Measurements from ENCODE around the gene SENP1.
"Not testable (repeated sequence)": the region's sequence is repeated elsewhere in the genome, so short reads cannot be mapped to it uniquely, and the experiment has no call there.

Gene SENP1

DNA sequence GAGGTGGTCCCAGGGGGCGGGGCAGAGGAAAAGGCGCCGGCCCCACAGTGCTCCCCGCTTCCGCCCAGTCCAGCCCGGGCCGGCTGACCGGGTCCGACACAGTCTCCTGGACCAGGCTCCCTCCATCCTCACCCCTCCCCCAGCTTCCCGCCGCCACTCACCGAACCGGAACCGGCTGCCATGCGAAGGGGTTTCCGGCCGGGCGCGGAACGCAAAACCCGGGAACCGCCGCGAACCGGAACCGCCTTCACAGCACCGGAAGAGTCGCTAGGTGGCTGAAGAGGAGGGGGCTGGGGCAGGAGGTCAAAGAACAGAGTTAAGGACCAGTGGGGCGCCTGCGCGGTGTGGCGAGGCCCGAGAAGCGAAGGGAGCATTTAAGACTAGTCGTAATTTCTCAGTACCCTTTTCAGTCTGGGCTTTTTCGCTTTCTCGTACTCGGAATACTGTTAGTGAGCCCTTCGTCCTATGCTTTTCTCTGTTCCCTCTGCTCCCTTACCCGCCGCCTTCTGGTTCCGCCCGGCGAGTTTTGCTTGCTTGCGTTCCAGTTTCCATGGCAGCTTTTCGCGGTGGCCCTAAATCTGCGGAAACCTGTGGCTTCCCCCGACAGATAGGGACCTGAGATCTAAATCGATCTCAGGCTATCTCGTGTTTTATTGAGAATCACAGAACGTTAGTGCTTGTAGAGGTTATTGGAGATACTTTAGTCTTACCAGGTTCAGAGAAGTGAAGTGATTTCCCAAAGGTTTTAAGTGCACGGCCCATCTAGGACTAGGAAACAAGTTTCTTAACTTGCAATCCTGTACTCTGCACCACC lies at the start of gene SENP1:
TSS of gene SENP1 (minus strand) at position 213 of the 814 bp plus-strand sequence. CDS start 4,607 bp downstream, outside the sequence.
- FAIRE-seq (peak; percentile 23), DNase-seq (ENCODE audit: insufficient read length, low spot score) (peak; percentile 62)
- peak; percentile 50; the same call in 1 of the 2 replicates for TF ChIP-seq POLR2A (IDR thresholded peaks at IDR 0.05; ENCODE audit: low read depth, low read length)

- FAIRE-seq, result peak; percentile 36
- no peak for DNase-seq (ENCODE audit: insufficient read length, low spot score)
- no peak for TF ChIP-seq POLR2A (IDR thresholded peaks at IDR 0.05; ENCODE audit: low read depth, low read length)
These were observed 45.4 kb upstream of the SENP1 start for GRCh38 chr12:48151103-48151771.

- no peak for TF ChIP-seq POLR2A (IDR thresholded peaks at IDR 0.05; ENCODE audit: low read depth, low read length)
- FAIRE-seq (no peak), DNase-seq (ENCODE audit: insufficient read length, low spot score) (no peak)
These were observed 40.1 kb upstream of the SENP1 start for GRCh38 chr12:48145981-48146380.

DNA sequence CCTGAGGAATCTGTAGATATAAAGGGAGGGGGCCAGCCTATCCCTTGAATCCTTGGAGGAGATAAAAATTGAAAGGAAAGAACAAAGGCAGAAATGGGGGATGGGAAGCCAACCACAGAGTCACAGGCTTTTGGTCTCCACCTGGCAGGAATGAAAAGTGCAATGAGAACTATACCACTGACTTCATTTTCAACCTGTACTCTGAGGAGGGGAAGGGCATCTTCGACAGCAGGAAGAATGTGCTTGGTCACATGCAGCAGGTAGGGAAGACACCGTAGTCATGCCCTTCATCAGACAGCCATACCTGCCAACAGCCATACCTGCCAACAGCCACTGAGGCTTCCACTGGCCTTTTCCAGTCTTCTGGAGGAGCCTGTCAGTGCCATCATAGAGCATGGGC lies 38.0 kb upstream of the SENP1 start:
- DNase-seq (ENCODE audit: insufficient read length, low spot score) (no peak), FAIRE-seq (no peak)
- no peak for TF ChIP-seq POLR2A (IDR thresholded peaks at IDR 0.05; ENCODE audit: low read depth, low read length)

DNA sequence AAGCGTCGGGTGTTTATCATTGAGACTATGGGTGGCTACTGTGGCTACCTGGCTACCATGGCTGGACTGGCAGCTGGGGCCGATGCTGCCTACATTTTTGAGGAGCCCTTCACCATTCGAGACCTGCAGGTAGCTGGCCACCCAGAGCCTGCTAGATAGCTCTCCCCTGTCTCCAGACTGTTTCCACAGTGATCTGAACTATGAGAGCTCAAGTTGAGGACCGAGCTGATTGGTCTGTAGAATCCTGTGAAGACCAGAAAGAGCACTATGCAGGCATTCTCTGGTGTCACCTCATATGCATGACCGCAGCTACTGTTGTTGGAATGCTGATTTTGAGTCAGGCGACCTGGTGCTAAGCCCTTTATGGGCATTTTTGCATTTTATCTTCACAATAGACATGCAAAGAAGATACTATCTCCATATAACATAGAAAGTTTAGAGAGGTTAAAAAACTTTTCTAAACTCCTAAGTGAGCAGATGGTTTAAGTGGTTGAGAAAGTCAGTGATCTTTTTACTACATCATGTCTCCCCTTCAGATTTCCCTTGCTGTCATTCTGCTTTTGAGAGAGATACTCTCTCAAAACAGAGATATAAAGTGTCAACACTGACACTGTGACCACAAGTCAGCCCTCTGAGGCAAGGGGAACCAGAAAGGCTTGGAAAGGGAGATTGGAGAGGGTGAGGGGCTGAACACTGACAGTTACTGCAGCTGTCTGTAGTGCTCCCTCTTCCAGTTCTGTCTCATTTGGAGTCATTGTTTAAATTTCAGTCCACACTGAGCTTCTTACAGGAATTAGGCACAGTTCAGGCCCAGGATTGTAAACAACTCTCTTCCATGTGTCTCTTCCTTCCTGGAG lies 37.2 kb upstream of the SENP1 start:
- no peak for TF ChIP-seq POLR2A (IDR thresholded peaks at IDR 0.05; ENCODE audit: low read depth, low read length)
- no peak for FAIRE-seq

DNA sequence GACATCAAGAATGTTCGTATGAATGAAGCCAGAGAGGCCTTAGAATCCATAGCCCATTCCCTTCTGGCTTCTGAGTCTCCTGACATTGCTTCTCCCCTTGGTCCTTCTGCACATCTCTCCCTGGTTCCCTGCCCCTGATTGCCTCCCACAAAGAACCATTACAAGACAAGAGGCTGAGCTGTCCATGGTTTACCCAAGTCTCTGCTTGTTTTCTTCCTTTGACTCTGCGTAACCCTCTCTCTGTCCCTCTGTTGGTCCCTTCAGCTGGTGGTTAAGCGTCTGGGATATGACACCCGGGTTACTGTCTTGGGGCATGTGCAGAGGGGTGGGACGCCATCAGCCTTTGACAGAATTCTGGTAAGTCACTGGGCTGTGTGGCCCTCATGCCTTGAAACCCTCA lies 29.1 kb upstream of the SENP1 start:
- TF ChIP-seq POLR2A (IDR thresholded peaks at IDR 0.05; ENCODE audit: low read depth, low read length), result no peak
- no peak for DNase-seq (ENCODE audit: insufficient read length, low spot score)
- FAIRE-seq, result no peak

More for the DNA sequence above, 37.2 kb upstream of the SENP1 start:
- no peak for DNase-seq (ENCODE audit: insufficient read length, low spot score)

GRCh38 chr12:48132826-48133225 lies 26.9 kb upstream of the SENP1 start:
- TF ChIP-seq POLR2A (IDR thresholded peaks at IDR 0.05; ENCODE audit: low read depth, low read length), result no peak
- no peak for FAIRE-seq
- no peak for DNase-seq (ENCODE audit: insufficient read length, low spot score)

DNA sequence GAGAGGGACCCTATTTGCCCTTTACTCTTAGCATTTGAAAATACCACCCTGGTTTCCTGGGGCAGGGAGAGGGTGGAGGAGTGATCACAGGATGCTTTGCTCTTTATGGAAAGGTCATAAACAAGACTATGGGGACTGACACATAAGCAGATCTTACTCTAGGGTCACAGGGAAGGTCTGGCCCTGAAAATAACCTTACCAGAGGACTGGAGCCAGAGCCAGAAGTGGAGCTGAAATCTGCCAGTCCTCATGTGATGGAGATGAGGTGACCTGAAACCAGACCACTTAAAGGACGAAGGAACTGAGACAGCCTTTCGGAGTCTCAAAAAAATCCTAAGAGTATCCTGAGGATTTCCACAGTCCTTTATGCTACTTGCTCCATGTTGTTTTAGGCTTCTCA lies 25.6 kb upstream of the SENP1 start:
- no peak for TF ChIP-seq POLR2A (IDR thresholded peaks at IDR 0.05; ENCODE audit: low read depth, low read length)
- FAIRE-seq (no peak), DNase-seq (ENCODE audit: insufficient read length, low spot score) (no peak)

- no peak for FAIRE-seq
- no peak for TF ChIP-seq POLR2A (IDR thresholded peaks at IDR 0.05; ENCODE audit: low read depth, low read length)
These were observed 23.5 kb upstream of the SENP1 start for GRCh38 chr12:48129376-48129775.

DNA sequence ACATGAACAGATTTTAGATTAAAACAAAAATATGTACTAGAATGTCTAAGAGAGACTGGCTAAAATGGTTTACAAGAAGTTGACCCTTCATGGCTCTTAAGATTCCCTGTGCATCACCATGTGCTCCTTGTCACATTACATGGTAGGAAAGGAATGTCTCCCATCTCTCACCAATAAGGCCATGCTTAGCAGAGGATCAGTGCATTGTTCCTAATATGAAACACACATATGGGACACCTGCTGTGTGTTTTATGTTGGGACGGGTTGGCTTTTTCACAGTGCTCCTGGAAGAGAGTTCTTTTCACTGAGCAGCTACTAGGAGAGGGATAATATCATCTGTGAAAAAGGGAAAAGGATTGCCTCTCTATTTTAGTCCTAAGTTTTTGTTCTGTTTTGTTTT lies 22.9 kb upstream of the SENP1 start:
- FAIRE-seq (no peak), DNase-seq (ENCODE audit: insufficient read length, low spot score) (no peak)
- no peak for TF ChIP-seq POLR2A (IDR thresholded peaks at IDR 0.05; ENCODE audit: low read depth, low read length)

More at GRCh38 chr12:48129376-48129775, 23.5 kb upstream of the SENP1 start:
- DNase-seq (ENCODE audit: insufficient read length, low spot score), result no peak

GRCh38 chr12:48126953-48127630 lies 21.2 kb upstream of the SENP1 start:
- TF ChIP-seq POLR2A (IDR thresholded peaks at IDR 0.05; ENCODE audit: low read depth, low read length), result no peak
- FAIRE-seq, result no peak
- no peak for DNase-seq (ENCODE audit: insufficient read length, low spot score)

GRCh38 chr12:48125985-48126384 lies 20.1 kb upstream of the SENP1 start:
- FAIRE-seq, result no peak

DNA sequence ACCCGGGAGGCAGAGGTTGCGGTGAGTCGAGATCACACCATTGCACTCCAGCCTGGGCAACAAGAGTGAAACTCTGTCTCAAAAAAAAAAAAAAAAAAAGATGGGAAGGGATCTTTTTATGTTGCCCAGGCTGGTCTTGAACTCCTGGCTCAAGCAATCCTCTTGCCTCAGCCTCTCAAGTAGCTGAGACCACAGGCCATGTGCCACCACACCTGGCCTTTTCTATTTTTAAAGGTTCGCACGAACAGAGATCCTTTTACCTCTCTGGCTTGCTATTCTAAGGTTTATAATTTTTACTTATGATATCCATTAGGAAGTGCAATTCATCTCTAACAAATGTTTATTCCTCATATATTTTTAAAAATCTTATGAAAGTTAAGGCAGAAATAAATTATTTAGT lies 19.7 kb upstream of the SENP1 start:
- FAIRE-seq, result not testable (repeated sequence)

More at GRCh38 chr12:48125985-48126384, 20.1 kb upstream of the SENP1 start:
- DNase-seq (ENCODE audit: insufficient read length, low spot score), result no peak
- no peak for TF ChIP-seq POLR2A (IDR thresholded peaks at IDR 0.05; ENCODE audit: low read depth, low read length)

More for the DNA sequence above, 19.7 kb upstream of the SENP1 start:
- not testable (repeated sequence) for DNase-seq (ENCODE audit: insufficient read length, low spot score)

Measured in H54 (cell line).